Placental pericyte (primary cell): Measurements from ENCODE around the gene NR2F2. TPM values are rescaled to one million over a fixed set of nuclear protein-coding genes. Genes with fewer than 3 reads are reported as not detected.

Experiments used
- total RNA-seq: library from RNA; depleted of rRNA; stranded (reverse); fragments of >200 nt; gene quantifications from 2 replicates; pipeline ENCODE4 v1.2.3, GENCODE V29; 2012

The NR2F2 gene
- 20.6 and 34.8 TPM in 2 replicates for total RNA-seq

GRCh38 chr15:96330450-96331143 is at the start of gene NR2F2:
Gene NR2F2, plus strand, starts transcription at chr15:96330700. Its CDS starts 1,406 bp downstream, at chr15:96332106.

